Measurements from ENCODE around the gene TBCD.

Gene TBCD

DNA sequence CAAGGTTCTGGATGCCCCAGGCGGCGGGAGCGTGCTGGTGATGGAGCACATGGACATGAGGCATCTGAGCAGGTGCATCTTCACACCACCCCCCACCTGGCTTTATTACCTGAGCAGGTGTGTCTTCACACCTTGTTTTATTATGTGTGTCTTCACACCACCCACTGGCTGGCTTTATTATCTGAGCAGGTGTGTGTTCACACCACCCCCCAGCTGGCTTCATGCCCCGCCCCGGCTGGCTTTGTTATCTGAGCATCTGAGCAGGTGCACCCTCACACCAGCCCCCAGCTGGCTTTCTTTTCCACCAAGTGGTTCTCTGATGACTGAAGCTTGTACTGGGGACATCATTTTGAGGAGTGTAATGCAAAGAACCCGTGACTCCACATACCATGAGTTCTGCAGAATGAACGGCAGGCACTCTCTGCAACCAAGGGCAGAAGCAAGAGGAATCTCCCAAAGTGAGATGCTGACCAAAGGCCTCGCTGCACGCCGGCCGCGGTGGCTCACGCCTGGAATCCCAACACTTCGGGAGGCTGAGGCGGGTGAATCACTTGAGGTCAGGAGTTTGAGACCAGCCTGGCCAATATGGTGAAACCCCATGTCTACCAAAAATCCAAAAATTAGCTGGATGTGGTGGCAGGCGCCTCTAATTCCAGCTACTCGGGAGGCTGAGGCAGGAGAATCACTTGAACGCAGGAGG, 32.7 kb upstream of the TBCD start:
- DNase-seq (ENCODE audit: extremely low spot score): no peak
- POLR2A ChIA-PET: no interaction called here
- TF ChIP-seq CTBP1 (IDR thresholded peaks at IDR 0.05; ENCODE audit: borderline replicate concordance): no peak
- no peak for TF ChIP-seq LEF1 (IDR thresholded peaks at IDR 0.05; ENCODE audit: borderline replicate concordance)
- TF ChIP-seq FOXK2 (IDR thresholded peaks at IDR 0.05): no peak
- TF ChIP-seq L3MBTL2 (conservative IDR thresholded peaks at IDR 0.05): no peak
- TF ChIP-seq ZNF384 (IDR thresholded peaks at IDR 0.05): no peak
- TF ChIP-seq SP1 (IDR thresholded peaks at IDR 0.05): no peak
- TF ChIP-seq BHLHE40 (IDR thresholded peaks at IDR 0.05; ENCODE audit: borderline replicate concordance): no peak
- no peak for TF ChIP-seq ARNT (IDR thresholded peaks at IDR 0.05)
- no peak for TF ChIP-seq HDGF (IDR thresholded peaks at IDR 0.05; ENCODE audit: borderline replicate concordance)
- TF ChIP-seq NFRKB (IDR thresholded peaks at IDR 0.05): no peak
- TF ChIP-seq FOXM1 (IDR thresholded peaks at IDR 0.05; ENCODE audit: borderline replicate concordance): no peak
- TF ChIP-seq, protein P1, sequence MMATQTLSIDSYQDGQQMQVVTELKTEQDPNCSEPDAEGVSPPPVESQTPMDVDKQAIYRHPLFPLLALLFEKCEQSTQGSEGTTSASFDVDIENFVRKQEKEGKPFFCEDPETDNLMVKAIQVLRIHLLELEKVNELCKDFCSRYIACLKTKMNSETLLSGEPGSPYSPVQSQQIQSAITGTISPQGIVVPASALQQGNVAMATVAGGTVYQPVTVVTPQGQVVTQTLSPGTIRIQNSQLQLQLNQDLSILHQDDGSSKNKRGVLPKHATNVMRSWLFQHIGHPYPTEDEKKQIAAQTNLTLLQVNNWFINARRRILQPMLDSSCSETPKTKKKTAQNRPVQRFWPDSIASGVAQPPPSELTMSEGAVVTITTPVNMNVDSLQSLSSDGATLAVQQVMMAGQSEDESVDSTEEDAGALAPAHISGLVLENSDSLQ (IDR thresholded peaks at IDR 0.05): no peak
- CTCF ChIA-PET: interaction anchor here (0.6 kb wide), 1 partner anchor 428 kb away, joined by 3 read pairs; no protein-coding TSS in a partner anchor

DNA sequence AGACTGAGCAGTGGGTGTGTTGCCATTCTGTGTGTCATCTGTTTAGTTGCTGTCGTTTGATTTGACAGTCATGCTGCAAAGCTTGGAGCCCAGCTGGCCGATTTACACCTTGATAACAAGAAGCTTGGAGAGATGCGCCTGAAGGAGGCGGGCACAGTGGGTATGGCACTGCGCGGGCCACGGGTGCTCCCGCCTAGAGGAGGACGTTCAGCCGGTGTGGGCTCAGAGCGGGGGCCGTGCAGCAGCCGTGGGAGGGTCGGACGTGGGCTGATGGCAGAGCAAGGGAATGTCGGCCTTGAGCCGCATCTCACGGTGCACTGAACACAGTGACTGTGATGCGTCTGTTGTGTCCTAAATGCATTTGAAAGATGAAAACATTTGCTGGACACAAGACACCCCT, 31.7 kb upstream of the TBCD start:
- DNase-seq (ENCODE audit: extremely low spot score): no peak
- CTCF ChIA-PET: no interaction called here

DNA sequence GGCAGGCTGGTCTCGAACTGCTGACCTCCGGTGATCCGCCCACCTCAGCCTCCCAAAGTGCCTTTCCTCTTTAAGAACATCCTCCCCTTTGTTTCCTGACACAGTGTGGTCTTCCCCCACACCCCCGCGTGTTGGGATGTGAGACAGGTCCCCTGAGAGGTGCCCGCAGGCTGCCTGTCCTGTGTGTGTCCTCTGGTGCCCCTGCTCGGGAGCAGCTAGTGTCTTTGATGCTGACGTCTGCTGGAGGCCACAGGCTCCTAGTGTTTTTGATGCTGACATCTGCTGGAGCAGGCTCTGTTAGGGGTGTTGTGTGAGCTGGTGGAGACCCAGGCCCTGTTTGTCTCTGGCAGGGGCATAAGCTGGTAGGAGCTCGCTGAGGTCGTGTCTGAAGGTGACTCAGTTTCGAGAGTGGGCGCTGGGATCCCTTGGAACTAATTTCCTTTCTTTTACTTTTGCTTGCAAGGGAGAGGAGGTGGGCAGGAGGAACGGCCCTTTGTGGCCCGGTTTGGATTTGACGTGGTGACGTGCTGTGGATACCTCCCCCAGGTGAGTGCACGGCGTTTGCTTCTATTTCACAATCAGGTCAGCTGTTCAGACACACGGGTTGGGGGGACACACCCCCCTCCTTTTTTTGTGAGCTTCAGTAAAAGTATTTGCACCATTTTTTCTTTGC, 29.4 kb upstream of the TBCD start:
- ChIA-PET POLR2A (no interaction called here), CTCF (no interaction called here)

More for the DNA sequence above, 31.7 kb upstream of the TBCD start:
- POLR2A ChIA-PET: no interaction called here
- no peak for TF ChIP-seq ZNF384 (IDR thresholded peaks at IDR 0.05)
- no peak for TF ChIP-seq FOXK2 (IDR thresholded peaks at IDR 0.05)
- TF ChIP-seq SUZ12 (IDR thresholded peaks at IDR 0.05): no peak
- TF ChIP-seq TARDBP (IDR thresholded peaks at IDR 0.05): no peak
- no peak for TF ChIP-seq L3MBTL2 (conservative IDR thresholded peaks at IDR 0.05)
- no peak for TF ChIP-seq HDGF (IDR thresholded peaks at IDR 0.05; ENCODE audit: borderline replicate concordance)
- TF ChIP-seq NFRKB (IDR thresholded peaks at IDR 0.05): no peak
- no peak for TF ChIP-seq SP1 (IDR thresholded peaks at IDR 0.05)
- TF ChIP-seq FOXA1 (IDR thresholded peaks at IDR 0.05): no peak
- TF ChIP-seq, protein P1 (IDR thresholded peaks at IDR 0.05): no peak
- no peak for TF ChIP-seq BHLHE40 (IDR thresholded peaks at IDR 0.05; ENCODE audit: borderline replicate concordance)
- TF ChIP-seq ELF4 (IDR thresholded peaks at IDR 0.05): no peak
- no peak for TF ChIP-seq LEF1 (IDR thresholded peaks at IDR 0.05; ENCODE audit: borderline replicate concordance)
- TF ChIP-seq CTBP1 (IDR thresholded peaks at IDR 0.05; ENCODE audit: borderline replicate concordance): no peak
- TF ChIP-seq ARNT (IDR thresholded peaks at IDR 0.05): no peak
- TF ChIP-seq FOXM1 (IDR thresholded peaks at IDR 0.05; ENCODE audit: borderline replicate concordance): no peak

DNA sequence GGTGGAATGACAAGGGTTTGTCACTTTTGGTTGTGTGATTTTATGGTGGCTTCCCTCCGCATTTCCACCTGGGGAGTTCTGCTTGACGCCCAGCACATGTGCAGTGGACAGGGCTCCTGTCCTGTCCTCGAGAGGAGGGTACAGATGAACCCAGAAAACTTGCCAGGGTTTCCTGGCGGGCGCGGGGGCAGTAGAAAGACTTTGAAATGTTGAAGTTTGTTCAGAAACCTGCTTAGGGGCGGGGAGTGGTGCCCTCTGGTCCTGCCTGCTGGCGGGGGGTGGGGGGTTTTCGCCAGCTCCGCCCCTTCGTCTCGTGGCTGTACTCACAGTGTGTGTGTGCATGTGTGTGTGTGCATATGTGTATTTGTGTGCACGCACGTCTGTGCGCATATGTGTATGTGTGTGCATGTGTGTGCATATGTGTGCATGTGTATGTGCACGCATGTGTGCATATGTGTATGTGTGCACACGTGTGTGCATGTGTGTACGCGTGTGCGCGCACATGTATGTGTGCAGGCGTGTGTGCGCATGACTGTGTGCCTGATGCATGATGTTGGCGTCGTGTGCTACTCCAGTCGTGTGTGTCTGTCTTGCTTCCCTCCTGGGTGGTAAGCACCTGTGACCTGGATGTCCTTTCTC, 28.6 kb upstream of the TBCD start:
- ChIA-PET CTCF (no interaction called here), POLR2A (no interaction called here)
- TF ChIP-seq, protein P1 (IDR thresholded peaks at IDR 0.05): no peak
- TF ChIP-seq BHLHE40 (IDR thresholded peaks at IDR 0.05; ENCODE audit: borderline replicate concordance) (no peak), CTBP1 (IDR thresholded peaks at IDR 0.05; ENCODE audit: borderline replicate concordance) (no peak), LEF1 (IDR thresholded peaks at IDR 0.05; ENCODE audit: borderline replicate concordance) (no peak), TARDBP (IDR thresholded peaks at IDR 0.05) (no peak), ZNF384 (IDR thresholded peaks at IDR 0.05) (no peak), NFRKB (IDR thresholded peaks at IDR 0.05) (no peak), FOXA1 (IDR thresholded peaks at IDR 0.05) (no peak), SP1 (IDR thresholded peaks at IDR 0.05) (no peak), SUZ12 (IDR thresholded peaks at IDR 0.05) (no peak), L3MBTL2 (conservative IDR thresholded peaks at IDR 0.05) (no peak), HDGF (IDR thresholded peaks at IDR 0.05; ENCODE audit: borderline replicate concordance) (no peak), ARNT (IDR thresholded peaks at IDR 0.05) (no peak), FOXM1 (IDR thresholded peaks at IDR 0.05; ENCODE audit: borderline replicate concordance) (no peak), FOXK2 (IDR thresholded peaks at IDR 0.05) (no peak), ELF4 (IDR thresholded peaks at IDR 0.05) (no peak)
- no peak for DNase-seq (ENCODE audit: extremely low spot score)

More for the DNA sequence above, 29.4 kb upstream of the TBCD start:
- DNase-seq (ENCODE audit: extremely low spot score): no peak
- no peak for TF ChIP-seq SUZ12 (IDR thresholded peaks at IDR 0.05)
- TF ChIP-seq FOXM1 (IDR thresholded peaks at IDR 0.05; ENCODE audit: borderline replicate concordance): no peak
- no peak for TF ChIP-seq ELF4 (IDR thresholded peaks at IDR 0.05)
- no peak for TF ChIP-seq FOXA1 (IDR thresholded peaks at IDR 0.05)
- no peak for TF ChIP-seq CTBP1 (IDR thresholded peaks at IDR 0.05; ENCODE audit: borderline replicate concordance)
- no peak for TF ChIP-seq TARDBP (IDR thresholded peaks at IDR 0.05)
- no peak for TF ChIP-seq L3MBTL2 (conservative IDR thresholded peaks at IDR 0.05)
- no peak for TF ChIP-seq HDGF (IDR thresholded peaks at IDR 0.05; ENCODE audit: borderline replicate concordance)
- TF ChIP-seq FOXK2 (IDR thresholded peaks at IDR 0.05): no peak
- TF ChIP-seq LEF1 (IDR thresholded peaks at IDR 0.05; ENCODE audit: borderline replicate concordance): no peak
- TF ChIP-seq ZNF384 (IDR thresholded peaks at IDR 0.05): no peak
- TF ChIP-seq NFRKB (IDR thresholded peaks at IDR 0.05): no peak
- no peak for TF ChIP-seq ARNT (IDR thresholded peaks at IDR 0.05)

DNA sequence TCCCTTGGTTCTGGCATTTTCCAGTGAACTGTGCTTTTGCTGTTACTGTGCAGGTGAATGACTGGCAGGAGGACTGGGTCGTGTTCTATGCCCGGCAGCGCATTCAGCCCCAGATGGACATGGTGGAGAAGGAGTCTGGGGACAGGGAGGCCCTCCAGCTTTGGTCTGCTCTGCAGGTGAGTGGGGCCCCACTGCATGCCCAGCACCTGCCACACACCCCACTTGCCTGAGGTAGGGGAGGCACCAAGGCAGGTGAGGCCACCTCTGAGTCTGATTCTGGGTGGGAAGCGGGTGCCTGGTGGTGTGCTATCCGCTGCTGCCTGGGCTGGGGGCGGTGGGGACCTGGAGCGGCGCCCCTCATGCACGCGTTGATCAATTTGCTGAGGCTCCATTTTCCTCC, 25.4 kb upstream of the TBCD start:
- no peak for TF ChIP-seq L3MBTL2 (conservative IDR thresholded peaks at IDR 0.05)
- TF ChIP-seq FOXK2 (IDR thresholded peaks at IDR 0.05): no peak
- TF ChIP-seq FOXA1 (IDR thresholded peaks at IDR 0.05): no peak
- no peak for TF ChIP-seq HDGF (IDR thresholded peaks at IDR 0.05; ENCODE audit: borderline replicate concordance)
- no peak for TF ChIP-seq BHLHE40 (IDR thresholded peaks at IDR 0.05; ENCODE audit: borderline replicate concordance)
- no peak for TF ChIP-seq LEF1 (IDR thresholded peaks at IDR 0.05; ENCODE audit: borderline replicate concordance)
- TF ChIP-seq ZNF384 (IDR thresholded peaks at IDR 0.05): no peak
- TF ChIP-seq, protein P1 (IDR thresholded peaks at IDR 0.05): no peak
- no peak for TF ChIP-seq TARDBP (IDR thresholded peaks at IDR 0.05)
- no peak for TF ChIP-seq FOXM1 (IDR thresholded peaks at IDR 0.05; ENCODE audit: borderline replicate concordance)
- TF ChIP-seq CTBP1 (IDR thresholded peaks at IDR 0.05; ENCODE audit: borderline replicate concordance): no peak
- no peak for TF ChIP-seq ARNT (IDR thresholded peaks at IDR 0.05)
- no peak for TF ChIP-seq SUZ12 (IDR thresholded peaks at IDR 0.05)
- TF ChIP-seq NFRKB (IDR thresholded peaks at IDR 0.05): no peak
- no peak for TF ChIP-seq ELF4 (IDR thresholded peaks at IDR 0.05)
- no peak for TF ChIP-seq SP1 (IDR thresholded peaks at IDR 0.05)
- ChIA-PET POLR2A (interaction anchor here (0.9 to 3.0 kb wide), 2 partner anchors 10 kb away, joined by 3 to 14 read pairs; partner anchors contain the start of gene FN3KRP), CTCF (no interaction called here)
- DNase-seq (ENCODE audit: extremely low spot score): no peak

All from HEK293T (cell line).